Astrocyte (in vitro differentiated cells and primary cell): ENCODE results near the gene TGFBRAP1. TPM values are rescaled to one million over a fixed set of nuclear protein-coding genes. Genes with fewer than 3 reads are reported as not detected.

Experiments
- DNase-seq: peaks from one replicate; pipeline ENCODE4 v3.0.0-alpha.2; 2010; ENCODE audit warnings: low read depth
- FAIRE-seq: peaks from 2 replicates; lab custom pipeline; 2011; peaks lifted over from hg19 to GRCh38; lab: Jason Lieb, UNC
- H2AFZ ChIP-seq: 2 replicates; pipeline ENCODE4 v1.6.0; 2012; ENCODE audit warnings: low read depth, low read length, inconsistent platforms
- H3K27ac ChIP-seq: 2 replicates; pipeline ENCODE4 v1.5.1; 2011; ENCODE audit warnings: low read depth, low read length, inconsistent platforms
- H3K27me3 ChIP-seq: 2 replicates; pipeline ENCODE4 v1.6.0; 2011; ENCODE audit warnings: low read length, inconsistent platforms; ENCODE audit not compliant: insufficient read depth
- H3K36me3 ChIP-seq: 2 replicates; pipeline ENCODE4 v1.5.1; 2011; ENCODE audit warnings: low read length, inconsistent platforms; ENCODE audit not compliant: insufficient read depth
- H3K4me1 ChIP-seq: 2 replicates; pipeline ENCODE4 v1.5.1; 2011; ENCODE audit warnings: low read length, inconsistent platforms; ENCODE audit not compliant: insufficient read depth
- H3K4me2 ChIP-seq: 2 replicates; pipeline ENCODE4 v1.6.0; 2012; ENCODE audit warnings: low read length, inconsistent platforms
- H3K4me3 ChIP-seq: 2 replicates; pipeline ENCODE4 v1.5.1; 2011; ENCODE audit warnings: low read depth, mild to moderate bottlenecking, low read length, inconsistent platforms; ENCODE audit not compliant: insufficient read depth
- H3K79me2 ChIP-seq: 2 replicates; pipeline ENCODE4 v1.6.0; 2012; ENCODE audit warnings: mild to moderate bottlenecking, low read length, inconsistent platforms; ENCODE audit not compliant: insufficient read depth
- H3K9ac ChIP-seq: 2 replicates; pipeline ENCODE4 v1.6.0; 2012; ENCODE audit warnings: mild to moderate bottlenecking, low read length, inconsistent platforms
- H3K9me3 ChIP-seq: 2 replicates; pipeline ENCODE4 v1.5.1; 2012; ENCODE audit warnings: low read depth, mild to moderate bottlenecking, low read length, inconsistent platforms; ENCODE audit not compliant: insufficient read depth
- H4K20me1 ChIP-seq: 2 replicates; pipeline ENCODE4 v1.6.0; 2012; ENCODE audit warnings: low read length, inconsistent platforms; ENCODE audit not compliant: insufficient read depth
- H3K27ac Mint-ChIP-seq: one replicate; pipeline ENCODE4 v1.8.0; 2021; ENCODE audit warnings: mild to moderate bottlenecking, mixed read lengths; ENCODE audit not compliant: unreplicated experiment
- H3K27me3 Mint-ChIP-seq: one replicate; pipeline ENCODE4 v1.8.0; 2021; ENCODE audit warnings: low read depth, mixed read lengths; ENCODE audit not compliant: unreplicated experiment
- H3K36me3 Mint-ChIP-seq: one replicate; pipeline ENCODE4 v1.8.0; 2021; ENCODE audit warnings: low read depth, mixed read lengths; ENCODE audit not compliant: unreplicated experiment
- H3K4me1 Mint-ChIP-seq: one replicate; pipeline ENCODE4 v1.8.0; 2021; ENCODE audit warnings: low read depth, mixed read lengths; ENCODE audit not compliant: unreplicated experiment
- H3K4me3 Mint-ChIP-seq: one replicate; pipeline ENCODE4 v1.8.0; 2021; ENCODE audit warnings: mild to moderate bottlenecking, moderate library complexity, mixed read lengths; ENCODE audit not compliant: unreplicated experiment
- H3K9me3 Mint-ChIP-seq: one replicate; pipeline ENCODE4 v1.8.0; 2021; ENCODE audit warnings: mild to moderate bottlenecking, mixed read lengths; ENCODE audit not compliant: unreplicated experiment
- EZH2 ChIP-seq: IDR thresholded peaks from 2 replicates; pipeline ENCODE4 v1.6.1; 2012; ENCODE audit warnings: mild to moderate bottlenecking, low read length, inconsistent platforms; ENCODE audit not compliant: insufficient read depth
- total RNA-seq: library from RNA; stranded (reverse); gene quantifications from 2 replicates; pipeline ENCODE4 v1.2.1, GENCODE V29; 2021
- TF ChIP-seq, protein P1 (sequence below): IDR thresholded peaks from 2 replicates; pipeline ENCODE4 v1.5.1; 2011; ENCODE audit warnings: low read depth, mild to moderate bottlenecking, inconsistent platforms, low read length, moderate library complexity; ENCODE audit not compliant: insufficient read depth

Gene TGFBRAP1
- total RNA-seq, 1 donor from 2014 or later = 25.1 TPM

DNA sequence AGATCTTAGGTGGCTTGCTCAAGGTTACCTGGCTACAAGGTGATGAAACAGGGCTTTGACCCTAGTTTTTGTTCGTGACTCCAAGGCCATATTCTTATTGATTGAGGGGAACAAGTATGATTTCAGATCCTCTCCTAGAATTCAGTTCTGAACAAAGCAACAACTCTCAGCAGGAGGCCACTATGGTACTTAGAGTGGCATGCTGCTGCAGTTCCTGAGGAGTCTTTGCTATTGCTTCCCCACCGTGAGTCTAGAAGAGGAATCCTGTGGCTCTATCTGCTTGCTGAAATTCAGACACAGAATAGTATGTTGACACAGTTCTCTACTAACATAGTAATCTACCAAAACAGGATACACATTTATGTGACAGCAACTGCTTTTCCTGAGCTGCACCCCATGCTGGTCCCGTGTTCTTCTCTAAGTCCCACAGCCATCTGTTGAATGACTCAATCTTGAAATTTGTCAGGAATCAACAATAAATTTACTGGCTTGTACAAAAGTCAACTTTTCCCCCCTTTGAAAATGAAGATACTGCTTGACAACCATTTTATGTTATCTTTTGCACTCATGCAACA, 4.1 kb downstream of the TGFBRAP1 start:
- peaks cover 7% of the 10 kb centered on the region for H4K20me1 ChIP-seq
- no peaks in the 10 kb centered on the region for H3K27me3 ChIP-seq
- TF ChIP-seq EZH2 = no peak
- TF ChIP-seq, protein P1, sequence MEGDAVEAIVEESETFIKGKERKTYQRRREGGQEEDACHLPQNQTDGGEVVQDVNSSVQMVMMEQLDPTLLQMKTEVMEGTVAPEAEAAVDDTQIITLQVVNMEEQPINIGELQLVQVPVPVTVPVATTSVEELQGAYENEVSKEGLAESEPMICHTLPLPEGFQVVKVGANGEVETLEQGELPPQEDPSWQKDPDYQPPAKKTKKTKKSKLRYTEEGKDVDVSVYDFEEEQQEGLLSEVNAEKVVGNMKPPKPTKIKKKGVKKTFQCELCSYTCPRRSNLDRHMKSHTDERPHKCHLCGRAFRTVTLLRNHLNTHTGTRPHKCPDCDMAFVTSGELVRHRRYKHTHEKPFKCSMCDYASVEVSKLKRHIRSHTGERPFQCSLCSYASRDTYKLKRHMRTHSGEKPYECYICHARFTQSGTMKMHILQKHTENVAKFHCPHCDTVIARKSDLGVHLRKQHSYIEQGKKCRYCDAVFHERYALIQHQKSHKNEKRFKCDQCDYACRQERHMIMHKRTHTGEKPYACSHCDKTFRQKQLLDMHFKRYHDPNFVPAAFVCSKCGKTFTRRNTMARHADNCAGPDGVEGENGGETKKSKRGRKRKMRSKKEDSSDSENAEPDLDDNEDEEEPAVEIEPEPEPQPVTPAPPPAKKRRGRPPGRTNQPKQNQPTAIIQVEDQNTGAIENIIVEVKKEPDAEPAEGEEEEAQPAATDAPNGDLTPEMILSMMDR = no peak
- H3K4me3 ChIP-seq = no peak overlapping the region
- peaks cover 62% of the 10 kb centered on the region for H3K4me1 Mint-ChIP-seq
- DNase-seq (peak; percentile 55), FAIRE-seq (no peak)
- no peaks in the 10 kb centered on the region for H3K9me3 Mint-ChIP-seq
- H3K9ac ChIP-seq = peak overlapping the region; percentile 52
- H3K79me2 ChIP-seq = peaks cover 68% of the 10 kb centered on the region
- peaks cover 36% of the 10 kb centered on the region for H3K4me1 ChIP-seq
- peak overlapping the region; percentile 99 for H3K27ac Mint-ChIP-seq
- peak overlapping the region; percentile 50 for H3K4me3 Mint-ChIP-seq
- no peak overlapping the region for H2AFZ ChIP-seq
- H3K9me3 ChIP-seq = no peaks in the 10 kb centered on the region
- H3K36me3 ChIP-seq = no peaks in the 10 kb centered on the region
- H3K4me2 ChIP-seq = peak overlapping the region; percentile 69
- H3K27ac ChIP-seq = peak overlapping the region; percentile 82
- H3K36me3 Mint-ChIP-seq = no peaks in the 10 kb centered on the region
- no peaks in the 10 kb centered on the region for H3K27me3 Mint-ChIP-seq

DNA sequence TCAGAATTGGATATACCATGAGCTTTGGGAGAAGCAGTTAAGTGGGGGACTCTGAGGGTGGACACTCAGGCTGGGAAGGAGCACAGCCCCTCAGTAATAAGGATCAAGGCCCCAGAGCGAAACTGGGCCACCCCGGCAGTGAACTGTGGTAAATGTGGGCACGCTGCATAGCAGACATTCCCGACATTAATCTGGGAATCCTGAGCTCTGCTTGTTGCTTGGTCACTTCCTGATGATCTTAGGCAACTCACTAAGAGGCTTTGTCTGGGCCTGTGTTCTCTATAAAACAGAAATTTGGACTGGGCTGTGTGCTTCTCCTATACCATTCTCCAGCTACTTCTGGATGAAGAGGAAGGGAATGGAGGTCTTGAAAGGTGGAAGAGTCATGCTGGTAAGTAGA, 4.8 kb downstream of the TGFBRAP1 start:
- Mint-ChIP-seq H3K27me3 (no peaks in the 10 kb centered on the region), H3K9me3 (no peaks in the 10 kb centered on the region), H3K4me3 (peak overlapping the region; percentile 76), H3K4me1 (peaks cover 66% of the 10 kb centered on the region), H3K27ac (peak overlapping the region; percentile 99), H3K36me3 (no peaks in the 10 kb centered on the region)
- FAIRE-seq (no peak), DNase-seq (peak; percentile 91)
- H3K27ac ChIP-seq = peak overlapping the region; percentile 82
- H2AFZ ChIP-seq = peak overlapping the region; percentile 28
- peak overlapping the region; percentile 69 for H3K4me2 ChIP-seq
- TF ChIP-seq, protein P1 = no peak
- no peak for TF ChIP-seq EZH2
- peak overlapping the region; percentile 52 for H3K9ac ChIP-seq
- H3K4me3 ChIP-seq = peak overlapping the region; percentile 6
- H3K4me1 ChIP-seq = peaks cover 30% of the 10 kb centered on the region
- H3K9me3 ChIP-seq = no peaks in the 10 kb centered on the region
- H3K36me3 ChIP-seq = no peaks in the 10 kb centered on the region
- H3K79me2 ChIP-seq = peaks cover 70% of the 10 kb centered on the region
- H3K27me3 ChIP-seq = no peaks in the 10 kb centered on the region
- peaks cover 14% of the 10 kb centered on the region for H4K20me1 ChIP-seq

DNA sequence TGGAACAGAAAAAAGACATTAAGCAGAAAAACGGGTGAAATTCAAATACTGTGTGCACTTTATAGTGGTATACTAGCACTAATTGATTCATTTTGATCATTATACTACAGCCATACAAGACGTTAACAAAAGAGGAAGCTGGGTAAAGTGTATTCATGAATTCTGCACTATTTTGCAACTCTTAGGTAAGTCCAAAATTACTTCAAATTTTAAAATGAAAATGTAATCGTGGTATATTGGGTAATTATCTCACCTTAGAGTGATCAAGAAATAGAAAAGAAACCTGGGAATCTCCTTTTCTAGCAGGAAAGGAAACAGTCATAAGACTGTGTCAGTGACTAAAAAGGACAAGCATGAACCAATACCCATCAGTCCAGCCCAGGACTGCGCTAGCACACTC, 5.4 kb downstream of the TGFBRAP1 start:
- no peaks in the 10 kb centered on the region for H3K9me3 Mint-ChIP-seq
- FAIRE-seq = no peak

More for the DNA sequence above, 5.4 kb downstream of the TGFBRAP1 start:
- Mint-ChIP-seq H3K4me1 (peaks cover 66% of the 10 kb centered on the region), H3K27me3 (no peaks in the 10 kb centered on the region), H3K27ac (peak overlapping the region; percentile 99), H3K36me3 (no peaks in the 10 kb centered on the region), H3K4me3 (no peak overlapping the region)
- H3K36me3 ChIP-seq = no peaks in the 10 kb centered on the region
- peak overlapping the region; percentile 52 for H3K9ac ChIP-seq
- peaks cover 30% of the 10 kb centered on the region for H3K4me1 ChIP-seq
- DNase-seq = no peak
- H2AFZ ChIP-seq = no peak overlapping the region
- no peak overlapping the region for H3K4me3 ChIP-seq
- H4K20me1 ChIP-seq = peaks cover 14% of the 10 kb centered on the region
- H3K79me2 ChIP-seq = peaks cover 69% of the 10 kb centered on the region
- peak overlapping the region; percentile 82 for H3K27ac ChIP-seq
- peak overlapping the region; percentile 69 for H3K4me2 ChIP-seq
- TF ChIP-seq EZH2 = no peak
- no peaks in the 10 kb centered on the region for H3K27me3 ChIP-seq
- H3K9me3 ChIP-seq = no peaks in the 10 kb centered on the region
